K562 (cell line): ENCODE data around the gene SCTR. TPM values are rescaled to one million over a fixed set of nuclear protein-coding genes. Genes with fewer than 3 reads are reported as not detected.

Source experiments
- ATAC-seq: fragments of 200-7000 bp; cut with Tn5 transposase; 3 replicates; pipeline ENCODE4 v1.9.1; 2020; ENCODE audit warnings: moderate library complexity
- BruUV-seq: library from RNA; stranded (reverse); fragments of 400-500 nt; replicated peaks from 2 replicates; lab custom pipeline; 2021; lab: Mats Ljungman, UMichigan
- CTCF ChIA-PET: fragments of 300-600 bp; formaldehyde crosslinking; extraction: SDS; loops from one replicate; lab custom pipeline; 2021; ENCODE audit warnings: low intra/inter-chr PET ratio; lab: Yijun Ruan, JAX
- POLR2A ChIA-PET: fragments of 300-600, 350-650 bp; sonication (Branson Sonifier 250); formaldehyde crosslinking; extraction: SDS; loops from one replicate; lab custom pipeline; 2021; ENCODE audit warnings: antibody characterized with exemption, inconsistent platforms; lab: Yijun Ruan, JAX
- DNase-seq, 4 experiments: peaks; one replicate each; pipeline versions ENCODE4 v3.0.0 to v3.0.0-alpha.2; 2011 to 2018; ENCODE audit warnings: low spot score in 3 of 4, mixed read lengths in 3 of 4; ENCODE audit errors: extremely low read depth in 1 of 4
- FAIRE-seq: peaks from 2 replicates; lab custom pipeline; 2011; peaks lifted over from hg19 to GRCh38; lab: Jason Lieb, UNC
- H2AFZ ChIP-seq: 2 replicates; pipeline ENCODE4 v1.6.0; 2011; ENCODE audit warnings: low read depth, low read length, control low read depth, inconsistent platforms
- H3K27ac ChIP-seq: fragments of 200-600 bp; 3 replicates; pipeline ENCODE4 v1.8.0; 2011; ENCODE audit warnings: low read depth, mild to moderate bottlenecking, control low read depth, inconsistent platforms, low read length, moderate library complexity, mixed read lengths; ENCODE audit errors: extremely low read depth
- H3K27me3 ChIP-seq, 2 experiments: fragments of 300-600 bp in 1 of 2; 2 replicates in 1 of 2; 3 replicates in 1 of 2; pipeline versions ENCODE4 v1.6.0 to v1.8.0; 2011; ENCODE audit warnings: inconsistent platforms in 2 of 2, low read length in 2 of 2, mild to moderate bottlenecking in 1 of 2, mixed read lengths in 1 of 2, moderate library complexity in 1 of 2; ENCODE audit not compliant: control insufficient read depth in 2 of 2, insufficient read depth in 2 of 2
- H3K36me3 ChIP-seq: fragments of 300-600 bp; 3 replicates; pipeline ENCODE4 v1.8.0; 2011; ENCODE audit warnings: mild to moderate bottlenecking, low read length, inconsistent platforms; ENCODE audit not compliant: control insufficient read depth, insufficient read depth
- H3K4me1 ChIP-seq, 2 experiments: fragments of 200-600 bp in 1 of 2; replicated peaks in 1 of 2; 2 replicates in 1 of 2; 3 replicates in 1 of 2; pipeline versions ENCODE4 v1.5.1 to v1.8.0; 2011; ENCODE audit warnings: inconsistent platforms in 2 of 2, low read length in 2 of 2, mild to moderate bottlenecking in 1 of 2, mixed read lengths in 1 of 2, moderate library complexity in 1 of 2; ENCODE audit not compliant: control insufficient read depth in 2 of 2, insufficient read depth in 2 of 2
- H3K4me2 ChIP-seq: 2 replicates; pipeline ENCODE4 v1.6.1; 2011; ENCODE audit warnings: low read length, control low read depth, inconsistent platforms, mixed read lengths; ENCODE audit not compliant: insufficient read depth
- H3K4me3 ChIP-seq: fragments of 200-600 bp; sonication (generic), shearing (Covaris generic); 2 replicates; pipeline ENCODE4 v1.5.1; 2016; ENCODE audit warnings: control low read depth, inconsistent platforms
- H3K79me2 ChIP-seq: fragments of 200-600 bp; 3 replicates; pipeline ENCODE4 v1.8.0; 2011; ENCODE audit warnings: low read length, inconsistent platforms; ENCODE audit not compliant: control insufficient read depth, insufficient read depth
- H3K9ac ChIP-seq, 2 experiments: 2 replicates each; pipeline versions ENCODE4 v1.6.0 to v1.6.1; 2011; ENCODE audit warnings: low read depth in 2 of 2, low read length in 2 of 2, control low read depth in 1 of 2, inconsistent platforms in 1 of 2, mild to moderate bottlenecking in 1 of 2, mixed read lengths in 1 of 2; ENCODE audit not compliant: insufficient read depth in 1 of 2
- H3K9me1 ChIP-seq: one replicate; pipeline ENCODE4 v1.6.0; 2011; ENCODE audit warnings: inconsistent platforms, mild to moderate bottlenecking, low read length, moderate library complexity; ENCODE audit not compliant: control insufficient read depth, insufficient read depth
- H3K9me3 ChIP-seq: replicated peaks from 2 replicates; pipeline ENCODE4 v1.5.1; 2011; ENCODE audit warnings: low read depth, low read length, inconsistent platforms; ENCODE audit not compliant: control insufficient read depth, insufficient read depth
- H4K20me1 ChIP-seq: replicated peaks from 2 replicates; pipeline ENCODE4 v1.6.1; 2011; ENCODE audit warnings: low read length, inconsistent platforms, mixed read lengths; ENCODE audit not compliant: control insufficient read depth, insufficient read depth
- AFF4 ChIP-seq: sonication (generic); formaldehyde crosslinking; IDR thresholded peaks from 2 replicates; pipeline ENCODE4 v1.8.0; 2023; ENCODE audit warnings: mild to moderate bottlenecking, missing genetic modification reagents
- CREB5 ChIP-seq: fragments of 250-450 bp; sonication (Bioruptor Pico); IDR thresholded peaks from 2 replicates; pipeline ENCODE4 v1.5.0; 2020; ENCODE audit warnings: mild to moderate bottlenecking
- FOS ChIP-seq: IDR thresholded peaks from 3 replicates; pipeline ENCODE4 v1.6.1; 2011; ENCODE audit not compliant: insufficient read length; ENCODE audit errors: extremely low read depth
- KLF16 ChIP-seq: IDR thresholded peaks from 2 replicates; pipeline ENCODE4 v1.6.1; 2016; ENCODE audit warnings: antibody characterized with exemption
- MCM3 ChIP-seq: fragments of 450-650 bp; IDR thresholded peaks from 2 replicates; pipeline ENCODE4 v1.6.1; 2016
- U2AF1 ChIP-seq: fragments of 200-400 bp; formaldehyde crosslinking; optimal IDR thresholded peaks from 2 replicates; pipeline ENCODE3; 2017; ENCODE audit warnings: mild to moderate bottlenecking, low read depth, low read length, moderate library complexity
- VEZF1 ChIP-seq: fragments of 200-800 bp; sonication (Bioruptor generic); IDR thresholded peaks from 2 replicates; pipeline ENCODE4 v1.6.1; 2017; ENCODE audit warnings: missing genetic modification characterization, missing compliant biosample characterization
- WGBS: fragments of 100-300 bp; shearing (Covaris generic); methylation state at CpG from one replicate; pipeline ENCODE4 v1.1.6; 2016; ENCODE audit warnings: low coverage, mixed read lengths; ENCODE audit not compliant: insufficient coverage; ENCODE audit errors: missing lambda C conversion rate; 5-methylcytosine and 5-hydroxymethylcytosine counted together
- in situ Hi-C: fragments of 300-500 bp; cut with MboI; formaldehyde crosslinking; loops from 4 replicates; pipeline ENCODE4 v1.15.0; 2018; ENCODE audit warnings: inconsistent platforms, mixed read lengths
- intact Hi-C: fragments of 100-400 bp; cut with micrococcal nuclease; formaldehyde crosslinking; loops from 2 replicates; pipeline ENCODE4 v1.14.2; 2022
- polyA plus RNA-seq, 8 experiments: library from polyadenylated mRNA; depleted of rRNA in 4 of 8; stranded (reverse) in 5 of 8; unstranded in 3 of 8; fragments of >200 nt; fragmentation: Nextera tagmentation in 2 of 8; fragmentation: Illumina TruSeq in 1 of 8; extraction: Ambion mirVana in 2 of 8; extraction: Trizol in 1 of 8; gene quantifications; 2 replicates each; pipeline versions ENCODE4 v1.2.1 to v1.2.3, GENCODE V29; 2011 to 2014; ENCODE audit warnings: inconsistent platforms in 1 of 8, missing spikeins in 1 of 8
- total RNA-seq, 7 experiments: library from RNA; depleted of rRNA in 6 of 7; stranded (reverse); fragments of >200 nt in 6 of 7; fragmentation: Illumina TruSeq in 2 of 7; extraction: Trizol in 2 of 7; gene quantifications; 2 replicates each; pipeline versions ENCODE4 v1.2.1 to v1.2.3, GENCODE V29; 2011 to 2021; ENCODE audit warnings: low replicate concordance in 1 of 7

The SCTR gene
- total and polyA plus RNA-seq, 9 of the 15 experiments (the other 6 are each of a cell fraction or from before 2014, with no cell fraction given): not detected

GRCh38 chr2:119402106-119402505 lies 122.2 kb downstream of the SCTR start (continued):
- TF ChIP-seq AFF4 (CRISPR knock-in tag): no peak

GRCh38 chr2:119397196-119397595 lies 127.1 kb downstream of the SCTR start:
- Histone ChIP-seq H3K79me2 (no peaks in the 10 kb centered on the region), H3K27me3 (peaks cover 21 to 38% of the 10 kb centered on the region in 2 experiments), H2AFZ (no peak overlapping the region), H3K9ac (no peak overlapping the region), H3K9me1 (no peaks in the 10 kb centered on the region), H4K20me1 (no peaks in the 10 kb centered on the region), H3K4me2 (no peak overlapping the region), H3K36me3 (no peaks in the 10 kb centered on the region), H3K4me1 (no peaks in the 10 kb centered on the region), H3K9me3 (no peaks in the 10 kb centered on the region), H3K27ac (no peak overlapping the region), H3K4me3 (no peak overlapping the region)
- in situ Hi-C loops (no loop called here), intact Hi-C loops (no loop called here)
- CTCF ChIA-PET: no interaction called here
- DNase-seq (no peak), ATAC-seq (no peak), FAIRE-seq (no peak)
- POLR2A ChIA-PET: interaction anchor here (0.6 kb wide), 1 partner anchor 105 kb away, joined by 3 read pairs; no protein-coding TSS in a partner anchor
- no peak for TF ChIP-seq VEZF1 (CRISPR knock-in tag)
- TF ChIP-seq FOS: no peak
- TF ChIP-seq U2AF1: no peak
- TF ChIP-seq KLF16: no peak
- TF ChIP-seq CREB5: no peak
- no peak for TF ChIP-seq MCM3
- BruUV-seq: no TSS peak
- WGBS: 0% methylated on average over 4 of the region's 6 CpGs
